H1 (cell line): ENCODE measurements around the gene TIMM10.

Source experiments
- BCL11A ChIP-seq, 2 experiments: IDR thresholded peaks; one replicate each; pipeline ENCODE4 v1.6.1; 2011; ENCODE audit warnings: low read depth in 2 of 2, low read length in 2 of 2, mild to moderate bottlenecking in 2 of 2
- CBX5 ChIP-seq: fragments of 300-800, 300-1000 bp; sonication (generic); IDR thresholded peaks from 2 replicates; pipeline ENCODE4 v1.7.1; 2016; ENCODE audit warnings: antibody characterized with exemption, low read length, low read depth
- JUND ChIP-seq: IDR thresholded peaks from 2 replicates; pipeline ENCODE4 v1.6.1; 2011; ENCODE audit warnings: mild to moderate bottlenecking, improper control_type of control experiment, low read length
- MAX ChIP-seq: IDR thresholded peaks from 2 replicates; pipeline ENCODE4 v1.6.1; 2012; ENCODE audit warnings: inconsistent platforms
- POU5F1 ChIP-seq: IDR thresholded peaks from 2 replicates; pipeline ENCODE4 v1.6.1; 2011; ENCODE audit warnings: low read depth, mild to moderate bottlenecking, low read length, moderate library complexity
- RFX5 ChIP-seq: IDR thresholded peaks from 2 replicates; pipeline ENCODE4 v1.6.1; 2011; ENCODE audit warnings: low read depth, low read length, improper control_type of control experiment, borderline replicate concordance
- SP1 ChIP-seq: IDR thresholded peaks from 2 replicates; pipeline ENCODE4 v1.6.1; 2011; ENCODE audit warnings: low read depth, low read length

DNA sequence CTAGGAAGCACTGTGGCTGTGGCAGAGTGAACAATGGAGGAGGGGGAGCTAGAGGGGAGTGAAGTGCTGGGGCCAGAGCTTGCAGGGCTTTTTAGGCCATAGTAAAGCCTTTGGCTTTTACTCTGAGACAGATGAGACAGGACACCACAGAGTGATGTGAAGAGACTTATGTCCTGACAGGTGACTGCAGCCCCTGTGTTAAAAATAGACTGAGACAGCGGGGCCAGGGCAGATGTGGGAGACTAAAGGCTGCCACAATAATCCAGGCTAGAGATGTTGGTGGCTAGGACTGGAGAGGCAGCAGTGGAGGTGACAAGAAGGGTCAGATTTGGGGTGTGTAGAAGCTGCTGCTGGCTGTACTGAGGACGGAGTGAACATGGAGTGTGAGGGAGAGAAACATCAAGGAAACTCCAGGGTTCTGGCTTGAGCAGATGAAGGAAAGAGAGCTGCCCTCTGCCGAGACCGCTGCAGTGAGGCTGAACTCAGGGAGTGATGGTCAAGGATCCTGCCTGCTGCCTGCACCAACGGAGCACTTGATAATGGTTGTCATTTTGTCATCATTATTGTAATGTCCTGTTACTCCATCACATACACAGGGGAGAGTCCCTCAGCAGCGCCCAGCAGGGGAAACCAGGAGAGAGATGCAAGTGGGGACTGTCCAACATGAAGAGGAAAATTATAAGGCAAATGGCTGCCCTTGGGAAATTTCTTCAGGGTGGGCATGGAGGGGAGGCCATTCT, 42.5 kb downstream of the TIMM10 start:
- TF ChIP-seq MAX (no peak), RFX5 (no peak), BCL11A (IDR thresholded peaks at IDR 0.05; ENCODE audit: low read depth in 2 of 2, low read length in 2 of 2) (no peak), JUND (no peak), CBX5 (no peak), SP1 (no peak), POU5F1 (no peak)
